ENCODE results near the gene ZDHHC7.

The ZDHHC7 gene

GRCh38 chr16:85047867-85048455 lies 36.6 kb upstream of the ZDHHC7 start:
- no peak for TF ChIP-seq CTCF (IDR thresholded peaks at IDR 0.05)
- DNase-seq (ENCODE audit: low spot score): no peak
- H3K27ac ChIP-seq: no peak overlapping the region
- no peak overlapping the region for H3K4me3 ChIP-seq

- DNase-seq (ENCODE audit: low spot score): no peak
- H3K4me3 ChIP-seq: no peak overlapping the region
- no peak for TF ChIP-seq CTCF (IDR thresholded peaks at IDR 0.05)
- no peak overlapping the region for H3K27ac ChIP-seq
Measured at GRCh38 chr16:85046931-85047866, 35.9 kb upstream of the ZDHHC7 start.

GRCh38 chr16:85046472-85046916 lies 35.2 kb upstream of the ZDHHC7 start:
- no peak overlapping the region for H3K4me3 ChIP-seq
- no peak for DNase-seq (ENCODE audit: low spot score)

GRCh38 chr16:85045641-85046471 lies 34.5 kb upstream of the ZDHHC7 start:
- Histone ChIP-seq H3K27ac (no peak overlapping the region), H3K4me3 (no peak overlapping the region)
- TF ChIP-seq CTCF (IDR thresholded peaks at IDR 0.05): no peak
- no peak for DNase-seq (ENCODE audit: low spot score)

More at GRCh38 chr16:85046472-85046916, 35.2 kb upstream of the ZDHHC7 start:
- no peak for TF ChIP-seq CTCF (IDR thresholded peaks at IDR 0.05)
- no peak overlapping the region for H3K27ac ChIP-seq

- DNase-seq (ENCODE audit: low spot score): no peak
- TF ChIP-seq CTCF (IDR thresholded peaks at IDR 0.05): no peak
- H3K27ac ChIP-seq: no peak overlapping the region
- no peak overlapping the region for H3K4me3 ChIP-seq
Measured at GRCh38 chr16:85045077-85045476, 33.7 kb upstream of the ZDHHC7 start.

GRCh38 chr16:85042606-85043005 lies 31.3 kb upstream of the ZDHHC7 start:
- H3K4me3 ChIP-seq: no peak overlapping the region
- DNase-seq (ENCODE audit: low spot score): no peak
- H3K27ac ChIP-seq: no peak overlapping the region
- no peak for TF ChIP-seq CTCF (IDR thresholded peaks at IDR 0.05)

Data from coronary artery (tissue), 2 donors.